Activated T-helper 1 cell treated with Interleukin-2 at 50 U/mL for 16 hours (primary cell): ENCODE results near the gene TRAPPC14.
A peak's percentile ranks its signal among the peaks of the same experiment; 100 is the strongest.

ENCODE experiments used
- DNase-seq: peaks from one replicate; pipeline ENCODE4 v3.0.0-alpha.2; 2020; ENCODE audit warnings: low read depth

The TRAPPC14 gene

DNA sequence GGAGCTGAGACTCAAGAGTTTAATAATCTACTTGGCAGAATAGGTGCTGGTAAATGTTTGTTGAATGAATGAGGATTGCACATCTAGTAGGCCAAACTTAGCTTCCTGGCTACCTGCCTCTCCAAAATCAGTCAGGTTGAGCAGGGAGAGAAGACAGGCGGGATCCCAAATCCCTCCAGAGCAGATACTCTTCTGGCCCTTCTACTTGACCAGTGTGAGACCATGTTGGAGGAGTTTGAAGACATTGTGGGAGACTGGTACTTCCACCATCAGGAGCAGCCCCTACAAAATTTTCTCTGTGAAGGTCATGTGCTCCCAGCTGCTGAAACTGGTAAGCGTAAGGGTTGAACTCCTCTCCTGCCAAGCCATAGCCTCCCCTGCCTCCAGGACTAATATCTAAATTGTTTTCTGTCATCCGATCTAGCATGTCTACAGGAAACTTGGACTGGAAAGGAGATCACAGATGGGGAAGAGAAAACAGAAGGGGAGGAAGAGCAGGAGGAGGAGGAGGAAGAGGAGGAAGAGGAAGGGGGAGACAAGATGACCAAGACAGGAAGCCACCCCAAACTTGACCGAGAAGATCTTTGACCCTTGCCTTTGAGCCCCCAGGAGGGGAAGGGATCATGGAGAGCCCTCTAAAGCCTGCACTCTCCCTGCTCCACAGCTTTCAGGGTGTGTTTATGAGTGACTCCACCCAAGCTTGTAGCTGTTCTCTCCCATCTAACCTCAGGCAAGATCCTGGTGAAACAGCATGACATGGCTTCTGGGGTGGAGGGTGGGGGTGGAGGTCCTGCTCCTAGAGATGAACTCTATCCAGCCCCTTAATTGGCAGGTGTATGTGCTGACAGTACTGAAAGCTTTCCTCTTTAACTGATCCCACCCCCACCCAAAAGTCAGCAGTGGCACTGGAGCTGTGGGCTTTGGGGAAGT is 34.0 kb downstream of the TRAPPC14 start:
- no peak for DNase-seq

DNA sequence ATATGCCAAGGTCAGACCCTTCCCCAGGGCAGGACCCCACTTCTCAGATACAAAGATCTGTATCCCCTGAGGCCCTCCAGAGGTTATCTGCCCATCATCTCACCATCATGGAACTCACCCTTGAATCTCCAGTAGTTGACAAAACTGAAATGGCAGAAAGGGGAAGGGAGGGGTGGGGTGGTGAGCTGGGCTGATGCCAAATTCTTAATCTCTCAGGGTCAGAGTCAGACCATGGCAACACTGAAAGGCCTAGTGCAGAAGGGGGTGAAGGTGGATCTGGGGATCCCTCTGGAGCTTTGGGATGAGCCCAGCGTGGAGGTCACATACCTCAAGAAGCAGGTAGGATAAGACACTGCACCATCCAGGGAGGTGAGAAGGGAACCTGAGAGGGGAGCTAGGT is 36.0 kb downstream of the TRAPPC14 start:
- no peak for DNase-seq

DNA sequence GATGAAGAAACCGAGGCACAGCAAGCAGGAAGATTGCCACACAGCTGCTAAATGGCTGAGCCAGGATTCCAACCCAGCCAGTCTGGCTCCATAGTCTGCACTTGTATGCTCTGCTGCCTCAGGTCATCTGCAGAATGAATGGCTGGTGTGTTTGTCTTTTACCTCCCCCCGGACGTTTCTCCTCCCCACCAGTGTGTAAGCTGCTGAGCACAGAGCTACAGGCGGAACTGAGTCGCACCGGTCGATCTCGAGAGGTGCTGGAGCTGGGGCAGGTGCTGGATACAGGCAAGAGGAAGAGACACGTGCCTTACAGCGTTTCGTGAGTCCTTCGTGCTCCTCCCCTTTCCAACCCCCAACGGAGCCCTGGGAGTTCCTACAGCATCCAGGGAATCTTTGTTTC is 36.5 kb downstream of the TRAPPC14 start:
- DNase-seq: no peak

DNA sequence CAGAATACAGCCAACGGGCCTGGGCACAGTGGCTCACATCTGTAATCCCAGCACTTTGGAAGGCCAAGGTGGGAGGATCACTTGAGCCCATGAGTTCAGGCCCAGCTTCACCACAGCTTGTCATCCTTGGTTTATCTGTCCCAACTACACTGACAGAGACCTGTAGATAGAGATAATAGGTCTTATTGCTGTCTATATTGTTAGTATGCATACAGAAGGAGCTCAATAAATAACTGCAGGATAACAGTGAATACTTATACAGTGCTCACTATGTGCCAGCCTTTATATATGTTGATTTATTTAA is 37.8 kb downstream of the TRAPPC14 start:
- DNase-seq: no peak

DNA sequence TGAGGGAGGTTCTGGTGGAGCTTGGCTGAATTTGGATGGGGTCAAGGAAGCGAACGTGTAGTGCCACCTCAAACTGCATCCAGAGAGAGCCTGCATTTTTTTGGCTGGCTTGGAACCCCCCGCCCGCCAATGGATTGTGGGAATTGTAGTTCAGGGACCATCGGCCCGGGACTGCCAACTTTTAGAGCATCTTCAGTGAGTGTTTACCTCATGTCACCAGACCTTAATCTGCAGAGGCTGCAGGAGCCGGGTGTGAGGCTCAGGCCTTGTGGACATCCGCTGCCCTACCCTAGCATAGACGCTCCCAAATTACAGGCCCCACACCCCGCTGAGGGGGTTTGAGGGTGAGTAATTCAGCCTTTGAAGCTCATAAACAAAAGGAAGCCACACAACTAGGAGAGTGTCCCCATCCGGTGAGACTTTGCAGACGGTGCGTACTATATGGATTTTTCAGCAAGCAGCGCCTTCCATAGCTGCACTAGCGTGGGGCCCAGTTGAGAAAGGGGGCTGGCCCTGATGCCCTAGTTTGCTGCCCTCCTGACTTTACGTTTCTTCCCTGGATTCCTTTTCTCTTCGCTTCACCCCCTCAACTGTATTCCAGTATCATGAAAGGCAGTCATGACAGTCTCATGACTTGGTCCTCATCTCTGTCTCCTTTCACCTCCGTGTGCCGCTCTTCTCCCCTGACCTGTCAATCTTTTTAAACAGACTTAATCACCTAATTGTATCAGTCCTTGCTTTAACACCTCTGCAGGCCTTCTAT is 38.4 kb downstream of the TRAPPC14 start:
- peak; percentile 57 for DNase-seq

DNA sequence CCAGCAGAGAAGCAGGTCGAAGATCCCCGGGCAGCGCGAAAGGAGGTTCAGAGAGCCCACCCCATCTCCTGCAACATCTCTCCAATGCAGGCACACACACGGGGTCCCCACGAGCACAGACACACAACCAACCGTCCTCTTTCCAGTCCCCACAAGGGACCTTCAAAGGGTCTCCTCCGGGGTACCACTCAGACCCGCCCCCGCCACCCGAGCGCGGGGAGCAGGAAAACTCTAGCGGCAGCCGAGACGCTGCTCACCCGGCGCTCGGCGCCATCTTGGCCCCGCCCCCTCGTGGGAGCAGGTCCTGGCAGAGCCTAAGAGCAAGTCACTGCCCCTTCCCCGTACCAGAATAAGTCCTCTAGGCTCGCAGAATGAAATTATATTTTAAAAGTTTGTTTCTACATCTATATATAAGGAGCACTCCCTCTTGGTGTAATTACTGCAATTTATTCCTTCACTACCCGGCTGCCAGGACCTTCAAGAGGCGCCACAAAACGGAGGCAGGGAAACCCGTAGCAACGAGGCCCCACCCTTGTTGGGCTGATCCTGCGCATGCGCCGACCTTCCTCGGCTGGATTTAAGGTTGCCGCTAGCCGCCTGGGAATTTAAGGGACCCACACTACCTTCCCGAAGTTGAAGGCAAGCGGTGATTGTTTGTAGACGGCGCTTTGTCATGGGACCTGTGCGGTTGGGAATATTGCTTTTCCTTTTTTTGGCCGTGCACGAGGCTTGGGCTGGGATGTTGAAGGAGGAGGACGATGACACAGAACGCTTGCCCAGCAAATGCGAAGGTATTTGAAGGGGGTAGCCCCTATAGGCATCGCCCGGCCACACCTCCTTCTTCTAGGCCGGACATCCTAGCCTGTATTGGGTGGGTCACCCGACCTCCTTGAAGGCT is 39.2 kb downstream of the TRAPPC14 start, which contains the start of the genes CNPY4 and TAF6:
Gene CNPY4 (plus strand): TSS at position 563 of the 898 bp plus-strand sequence. CDS start 111 bp downstream, at position 674.
Gene TAF6 (minus strand): TSS at position 287 of the 898 bp plus-strand sequence. CDS start 5,149 bp downstream, outside the sequence.
- peak; percentile 90 for DNase-seq

DNA sequence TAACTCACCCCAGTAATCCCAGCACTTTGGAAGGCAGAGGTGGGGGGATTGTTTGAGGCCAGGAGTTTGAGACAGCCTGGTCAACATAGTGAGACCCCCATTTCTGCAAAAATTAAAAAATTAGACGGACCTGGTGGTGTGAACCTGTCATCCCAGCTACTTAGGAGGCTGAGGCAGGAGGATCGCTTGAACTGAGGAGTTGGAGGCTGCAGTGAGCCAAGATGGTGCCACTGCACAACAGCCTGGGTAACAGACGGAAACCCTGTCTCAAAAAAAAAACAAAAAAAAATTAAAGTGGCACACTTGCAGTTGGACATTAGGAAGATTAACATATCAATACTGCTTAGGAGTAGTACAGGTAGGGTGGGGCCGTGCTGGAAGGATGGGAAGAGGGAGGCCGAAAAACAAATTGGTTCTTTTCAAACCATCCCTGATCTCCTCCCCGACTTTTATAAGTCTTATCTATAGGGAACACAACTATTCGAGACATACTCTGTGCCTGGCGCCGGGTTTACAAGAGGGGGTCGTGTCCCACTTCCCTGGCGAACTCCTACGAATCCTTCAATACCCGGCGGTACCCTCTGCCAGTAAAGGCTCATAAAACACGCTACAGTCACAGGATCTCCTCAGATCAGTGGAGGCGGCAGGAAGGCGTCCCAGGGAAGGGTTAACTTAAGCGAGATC is 40.0 kb downstream of the TRAPPC14 start:
- DNase-seq: no peak

DNA sequence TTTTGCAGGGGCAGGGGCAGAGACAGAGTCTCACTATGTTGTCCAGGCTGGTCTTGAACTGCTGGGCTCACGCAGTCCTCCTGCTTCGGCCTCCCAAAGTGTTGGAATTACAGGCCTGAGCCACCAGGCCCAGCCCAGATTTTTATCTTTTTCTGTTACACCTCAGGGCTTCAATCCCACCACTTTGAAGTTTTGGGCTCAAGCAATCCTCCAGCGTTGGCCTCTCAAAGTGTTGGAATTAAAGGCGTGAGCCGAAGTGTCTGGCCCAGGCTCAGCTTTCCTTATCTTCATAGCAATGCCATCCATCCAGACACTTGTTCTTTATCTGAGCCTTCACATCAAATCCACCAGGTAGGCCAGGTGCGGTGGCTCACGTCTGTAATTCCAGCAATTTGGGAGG is 43.5 kb downstream of the TRAPPC14 start:
- no peak for DNase-seq

DNA sequence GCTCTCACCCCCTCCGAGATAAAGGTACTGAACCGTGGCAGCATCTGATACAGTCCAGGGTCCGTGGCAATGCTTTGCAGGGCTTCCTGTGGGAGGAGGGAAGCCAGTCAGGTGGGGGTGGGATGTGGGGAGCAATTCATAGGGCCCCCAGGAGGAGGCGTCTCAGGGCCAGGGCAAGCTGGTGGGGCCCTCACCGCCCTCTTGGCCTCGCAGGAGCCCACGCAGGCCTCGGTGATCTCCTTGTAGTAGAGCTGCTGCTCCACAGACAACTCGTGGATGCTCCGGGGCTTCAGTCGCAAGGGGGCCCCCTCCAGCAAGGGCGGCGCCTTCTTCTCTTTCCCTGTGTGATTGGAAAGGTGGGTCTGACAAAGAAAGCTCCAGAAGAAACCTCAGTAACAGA is 46.6 kb downstream of the TRAPPC14 start:
- DNase-seq: no peak

DNA sequence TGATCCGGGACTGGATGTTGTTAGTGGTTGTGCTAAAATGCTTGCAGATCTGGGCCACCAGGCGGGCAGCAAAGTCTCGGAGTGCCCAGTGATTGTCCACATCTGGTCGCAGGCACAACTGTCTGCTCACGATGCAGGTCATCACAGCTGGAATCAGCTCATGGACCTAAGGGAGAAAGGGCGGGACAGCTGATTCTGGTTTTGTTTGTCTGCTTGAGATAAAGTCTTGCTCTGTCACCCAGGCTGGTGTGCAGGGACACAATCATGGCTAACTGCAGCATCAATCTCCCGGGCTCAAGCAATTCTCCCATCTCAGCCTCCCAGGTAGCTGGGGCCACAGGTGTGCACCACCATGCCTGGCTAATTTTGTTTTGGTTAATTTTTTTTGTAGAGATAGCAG is 47.4 kb downstream of the TRAPPC14 start:
- no peak for DNase-seq

DNA sequence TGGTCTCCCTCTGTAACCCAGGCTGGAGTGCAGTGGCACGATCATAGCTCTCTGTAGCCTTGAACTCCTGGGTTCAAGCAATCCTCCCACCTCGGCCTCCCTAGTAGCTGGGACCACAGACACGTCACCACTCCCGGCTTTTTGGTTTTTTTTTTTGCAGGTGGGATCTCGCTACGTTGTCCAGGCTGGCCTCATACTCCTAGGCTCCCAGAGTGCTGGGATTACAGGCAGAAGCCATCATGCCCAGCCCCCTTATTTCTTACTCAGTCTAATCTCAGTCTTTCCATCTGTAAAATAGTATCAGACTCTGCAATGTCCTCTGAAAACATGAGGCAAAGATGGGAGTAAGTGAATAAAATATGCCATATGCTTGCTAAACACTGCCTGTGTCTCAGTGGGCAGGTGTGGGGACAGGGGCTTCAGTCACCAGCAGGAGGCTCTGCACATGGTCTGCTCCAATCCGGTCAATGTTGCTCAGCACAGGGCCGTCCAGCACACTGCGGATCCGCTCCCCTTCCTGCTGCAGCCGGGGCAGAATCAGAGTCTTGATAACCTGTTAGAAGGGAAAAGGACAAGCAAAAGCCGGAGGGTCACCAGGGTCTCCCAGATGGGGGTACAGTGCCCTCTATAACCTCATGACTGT is 48.9 kb downstream of the TRAPPC14 start:
- no peak for DNase-seq

DNA sequence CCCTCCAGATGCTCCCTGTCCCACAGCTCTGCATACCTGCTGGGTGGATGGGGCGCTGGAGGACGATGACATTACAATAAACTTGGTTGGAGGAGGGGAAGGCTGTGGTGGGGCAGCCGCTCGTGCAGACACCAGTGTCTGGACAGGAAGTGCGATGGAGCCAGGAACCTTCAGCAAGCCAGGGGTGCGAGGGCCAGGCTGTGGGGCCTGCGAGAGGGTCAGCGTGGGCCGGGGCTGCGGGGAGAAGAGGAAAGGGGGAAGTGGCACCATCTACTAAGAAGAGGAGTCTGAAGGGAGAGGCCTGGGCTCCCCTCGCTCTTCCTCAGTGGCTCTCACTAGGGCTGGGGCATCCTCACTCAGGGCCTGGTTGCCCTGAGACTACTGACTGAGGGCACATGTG is 50.6 kb downstream of the TRAPPC14 start:
- DNase-seq: no peak

DNA sequence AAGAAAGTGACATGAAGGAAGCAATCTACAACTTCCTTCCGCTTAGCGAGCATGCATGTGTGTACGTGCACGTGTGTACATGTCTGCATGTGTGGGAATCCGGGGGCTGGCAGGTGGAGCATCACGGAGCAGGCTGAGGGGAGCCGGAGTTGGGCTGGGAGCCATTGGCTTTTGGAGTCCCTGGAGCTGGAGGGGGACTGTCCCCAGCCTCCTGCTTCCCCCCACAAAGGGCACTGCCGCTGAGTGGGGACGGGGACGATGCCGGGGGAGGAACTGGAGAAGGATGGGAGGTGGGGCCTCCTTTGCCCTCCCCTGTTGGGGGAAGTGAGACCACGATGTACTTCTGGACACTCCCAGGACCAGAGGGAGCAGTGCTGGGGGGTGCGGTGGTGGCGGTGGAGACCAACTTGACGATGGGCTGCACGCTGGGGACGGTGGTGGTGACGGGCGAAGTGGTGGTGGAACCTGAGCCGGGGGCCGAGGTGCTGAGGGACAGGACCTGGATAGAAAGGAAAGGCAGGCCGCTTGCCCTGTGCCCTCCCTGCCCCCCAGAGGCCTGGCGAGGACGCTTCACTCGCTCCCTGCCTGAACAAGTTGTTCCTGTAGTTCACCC is 51.3 kb downstream of the TRAPPC14 start:
- DNase-seq: no peak

DNA sequence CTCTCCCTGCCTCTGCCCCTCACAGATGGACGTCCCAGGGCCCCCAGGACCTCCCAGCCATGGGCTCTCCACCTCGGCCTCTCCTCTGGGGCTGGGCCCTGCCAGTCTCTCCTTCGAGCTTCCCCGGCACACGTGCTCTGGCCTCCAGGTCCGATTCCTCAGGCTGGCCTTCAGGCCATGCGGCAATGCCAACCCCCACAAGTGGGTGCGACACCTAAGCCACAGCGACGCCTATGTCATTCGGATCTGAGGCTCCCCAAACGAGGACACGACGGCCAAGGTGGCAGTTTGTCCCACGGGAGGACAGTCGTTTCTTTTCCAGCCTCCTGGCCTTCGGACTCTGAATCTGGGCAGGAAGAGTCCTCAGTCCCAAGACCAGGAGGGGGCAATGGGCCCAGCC is 51.9 kb downstream of the TRAPPC14 start:
- no peak for DNase-seq

DNA sequence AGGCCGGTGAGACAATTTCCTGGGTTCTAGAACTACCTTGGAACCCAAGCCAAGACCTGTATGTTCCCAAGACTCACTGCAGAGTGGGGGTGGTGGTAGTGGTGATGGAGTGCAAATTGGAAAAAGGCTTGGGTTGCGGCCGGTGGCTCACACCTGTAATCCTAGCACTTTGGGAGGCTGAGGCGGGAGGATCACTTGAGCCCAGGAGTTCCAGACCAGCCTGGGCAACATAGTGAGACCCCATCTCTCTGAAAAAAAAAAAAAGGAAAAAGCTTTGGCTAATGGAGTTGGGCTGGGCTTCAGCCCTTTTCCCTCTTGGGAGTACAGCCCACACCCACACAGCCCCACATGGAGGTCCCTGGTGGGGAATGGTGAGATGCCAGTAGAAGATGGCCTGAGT is 53.0 kb downstream of the TRAPPC14 start:
- no peak for DNase-seq
